Retinal pigment epithelial cell (primary cell): Measurements from ENCODE around the gene DUSP2.

Source experiments
- DNase-seq: peaks from one replicate; pipeline ENCODE4 v3.0.0-alpha.2; 2010; ENCODE audit warnings: low read depth
- H3K4me3 ChIP-seq: 2 replicates; pipeline ENCODE4 v1.5.1; 2011; ENCODE audit warnings: mild to moderate bottlenecking, low read length, control low read depth, moderate library complexity
- CTCF ChIP-seq: conservative IDR thresholded peaks from 2 replicates; pipeline ENCODE4 v1.5.1; 2011; ENCODE audit warnings: low read depth, low read length, control low read depth, inconsistent platforms

The DUSP2 gene

DNA sequence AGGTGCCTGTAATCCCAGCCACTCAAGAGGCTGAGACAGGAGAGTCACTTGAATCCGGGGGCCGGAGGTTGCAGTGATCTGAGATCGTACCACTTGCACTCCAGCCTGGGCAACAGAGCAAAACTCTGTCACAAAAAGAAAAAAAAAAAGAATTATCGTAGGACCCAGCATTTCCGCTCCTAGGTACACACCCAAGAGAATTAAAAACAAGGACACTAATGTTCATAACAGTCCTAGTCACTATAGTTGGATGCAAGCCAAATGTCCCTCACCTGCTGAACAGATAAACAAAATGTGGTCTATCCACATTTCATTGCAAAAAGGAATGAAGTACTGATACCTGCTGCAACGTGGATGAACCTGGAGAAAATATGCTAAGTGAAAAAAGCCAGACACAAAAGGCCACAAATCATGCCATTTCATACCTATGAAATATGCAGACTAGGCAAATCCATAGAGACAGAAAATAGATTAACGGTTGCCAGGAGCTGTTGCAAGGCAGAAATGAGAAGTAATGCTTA lies 50.1 kb downstream of the DUSP2 start:
- TF ChIP-seq CTCF = no peak
- no peak overlapping the region for H3K4me3 ChIP-seq
- no peak for DNase-seq

DNA sequence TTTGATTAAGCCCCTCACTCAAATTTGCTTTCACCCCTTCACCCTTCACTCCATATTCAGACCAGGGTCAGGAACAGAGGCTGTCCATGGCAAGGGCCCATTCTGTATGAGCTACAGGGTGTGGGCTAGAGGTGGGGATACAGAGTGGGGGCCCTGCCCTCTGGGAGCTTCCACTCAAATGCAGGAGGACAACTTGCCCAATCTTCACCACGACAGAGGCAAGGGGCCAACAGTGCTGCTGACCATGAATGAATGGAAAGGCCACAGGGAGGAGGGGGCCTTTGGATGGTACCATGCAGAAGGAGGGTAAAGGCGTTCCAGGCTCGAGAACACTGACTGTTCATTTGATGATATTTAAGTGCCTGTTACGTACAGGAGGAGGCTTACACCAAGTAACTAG lies 51.7 kb downstream of the DUSP2 start:
- H3K4me3 ChIP-seq = no peak overlapping the region
- TF ChIP-seq CTCF = no peak
- DNase-seq = no peak
